Smooth muscle cell (in vitro differentiated cells): ENCODE results near the gene PPP1R2. TPM values are rescaled to one million over a fixed set of nuclear protein-coding genes. Genes with fewer than 3 reads are reported as not detected.
"Not testable (repeated sequence)": the region's sequence is repeated elsewhere in the genome, so short reads cannot be mapped to it uniquely, and the experiment has no call there.

ENCODE experiments used
- DNase-seq: peaks from one replicate; lab custom pipeline; 2025; ENCODE audit not compliant: unreplicated experiment; lab: John Stamatoyannopoulos, UW
- H2AFZ ChIP-seq: fragments of 200-600 bp; sonication (generic); 2 replicates; pipeline ENCODE4 v1.6.0; 2016; ENCODE audit warnings: antibody characterized with exemption, low read depth, mild to moderate bottlenecking
- H3F3A ChIP-seq: fragments of 200-600 bp; sonication (generic); 2 replicates; pipeline ENCODE4 v1.6.0; 2017; ENCODE audit warnings: antibody characterized with exemption, low read depth
- H3K27ac ChIP-seq: fragments of 200-600 bp; sonication (generic); 2 replicates; pipeline ENCODE4 v1.5.1; 2016; ENCODE audit warnings: low read depth, mild to moderate bottlenecking
- H3K27me3 ChIP-seq: fragments of 200-600 bp; sonication (generic); 2 replicates; pipeline ENCODE4 v1.6.1; 2016; ENCODE audit warnings: low read depth, mild to moderate bottlenecking
- H3K36me3 ChIP-seq: fragments of 200-600 bp; sonication (generic); 2 replicates; pipeline ENCODE4 v1.5.1; 2016; ENCODE audit warnings: low read depth
- H3K4me1 ChIP-seq: fragments of 200-600 bp; sonication (generic); 2 replicates; pipeline ENCODE4 v1.5.1; 2016; ENCODE audit warnings: low read depth
- H3K4me2 ChIP-seq: fragments of 200-600 bp; sonication (generic); 2 replicates; pipeline ENCODE4 v1.6.0; 2016; ENCODE audit warnings: mild to moderate bottlenecking
- H3K4me3 ChIP-seq: fragments of 200-600 bp; sonication (generic); 2 replicates; pipeline ENCODE4 v1.5.1; 2016; ENCODE audit warnings: mild to moderate bottlenecking
- H3K79me2 ChIP-seq: fragments of 200-600 bp; sonication (generic); 2 replicates; pipeline ENCODE4 v1.6.0; 2016; ENCODE audit warnings: low read depth, mild to moderate bottlenecking
- H3K9ac ChIP-seq: fragments of 200-600 bp; sonication (generic); 2 replicates; pipeline ENCODE4 v1.6.0; 2016; ENCODE audit warnings: low read depth
- H3K9me3 ChIP-seq: fragments of 200-600 bp; sonication (generic); replicated peaks from 2 replicates; pipeline ENCODE4 v1.5.1; 2016; ENCODE audit warnings: low read depth
- H4K20me1 ChIP-seq: fragments of 200-600 bp; sonication (generic); 2 replicates; pipeline ENCODE4 v1.6.0; 2016; ENCODE audit warnings: low read depth
- CTCF ChIP-seq: fragments of 200-600 bp; sonication (generic); IDR thresholded peaks from 2 replicates; pipeline ENCODE4 v1.5.1; 2017; ENCODE audit warnings: borderline replicate concordance, mild to moderate bottlenecking, antibody characterized with exemption; ENCODE audit not compliant: insufficient read depth, poor library complexity, severe bottlenecking
- WGBS: methylation state at CpG from one replicate; pipeline ENCODE4 v1.1.7; 2016; ENCODE audit warnings: low lambda C conversion rate; 5-methylcytosine and 5-hydroxymethylcytosine counted together
- polyA plus RNA-seq: library from polyadenylated mRNA; unstranded; fragments of >200 nt; fragmentation: Nextera tagmentation; extraction: Ambion mirVana; gene quantifications from 2 replicates; pipeline ENCODE4 v1.2.1, GENCODE V29; 2016
- total RNA-seq: library from RNA; depleted of rRNA; stranded (reverse); fragments of >200 nt; gene quantifications from 2 replicates; pipeline ENCODE4 v1.2.3, GENCODE V29; 2014

Gene PPP1R2
- total and polyA plus RNA-seq, 2 experiments from 2014 or later, result 33.4 to 47.5 TPM

GRCh38 chr3:195522254-195523023, 20.7 kb downstream of the PPP1R2 start:
- Histone ChIP-seq H3K27me3 (no peaks in the 10 kb centered on the region), H3K4me2 (no peak overlapping the region), H3K4me3 (no peak overlapping the region), H3K27ac (no peak overlapping the region), H3K79me2 (no peaks in the 10 kb centered on the region), H3K36me3 (no peaks in the 10 kb centered on the region), H4K20me1 (peaks cover 19% of the 10 kb centered on the region), H3F3A (peaks cover 7% of the 10 kb centered on the region), H3K4me1 (no peaks in the 10 kb centered on the region), H2AFZ (no peak overlapping the region), H3K9me3 (no peaks in the 10 kb centered on the region), H3K9ac (no peak overlapping the region)
- 80% methylated on average over 6 of the region's 6 CpGs for WGBS
- TF ChIP-seq CTCF, result peak; percentile 77
- no peak for DNase-seq

GRCh38 chr3:195517030-195517429, 26.1 kb downstream of the PPP1R2 start:
- no peak for TF ChIP-seq CTCF
- peaks cover 4% of the 10 kb centered on the region for H3K36me3 ChIP-seq
- H3K79me2 ChIP-seq, result no peaks in the 10 kb centered on the region
- H3F3A ChIP-seq, result no peaks in the 10 kb centered on the region
- H3K27ac ChIP-seq, result no peak overlapping the region
- WGBS, result 100% methylated on average over 1 of the region's 1 CpG
- H3K4me2 ChIP-seq, result no peak overlapping the region
- DNase-seq, result no peak
- no peak overlapping the region for H3K9ac ChIP-seq
- H3K4me1 ChIP-seq, result no peaks in the 10 kb centered on the region
- no peaks in the 10 kb centered on the region for H3K27me3 ChIP-seq
- no peaks in the 10 kb centered on the region for H3K9me3 ChIP-seq
- no peak overlapping the region for H2AFZ ChIP-seq
- H3K4me3 ChIP-seq, result no peak overlapping the region
- peaks cover 7% of the 10 kb centered on the region for H4K20me1 ChIP-seq

- H3F3A ChIP-seq, H3K36me3 ChIP-seq, H3K4me1 ChIP-seq, H2AFZ ChIP-seq, H3K9me3 ChIP-seq, H3K4me2 ChIP-seq, DNase-seq, H3K79me2 ChIP-seq, H3K9ac ChIP-seq, H3K27me3 ChIP-seq, H4K20me1 ChIP-seq, H3K27ac ChIP-seq, H3K4me3 ChIP-seq: not testable (repeated sequence)
- 100% methylated on average over 1 of the region's 1 CpG for WGBS
Observed at GRCh38 chr3:195514610-195515235, 28.4 kb downstream of the PPP1R2 start.

- Histone ChIP-seq H3K4me3 (no peak overlapping the region), H3K9ac (no peak overlapping the region), H3K27me3 (no peaks in the 10 kb centered on the region), H3K4me1 (no peaks in the 10 kb centered on the region), H3K4me2 (no peak overlapping the region), H3F3A (no peaks in the 10 kb centered on the region), H3K27ac (no peak overlapping the region), H3K36me3 (peaks cover 4% of the 10 kb centered on the region), H3K79me2 (no peaks in the 10 kb centered on the region), H4K20me1 (no peaks in the 10 kb centered on the region), H3K9me3 (no peaks in the 10 kb centered on the region), H2AFZ (no peak overlapping the region)
- no peak for DNase-seq
- WGBS, result 37% methylated on average over 7 of the region's 7 CpGs
- TF ChIP-seq CTCF, result no peak
Observed at GRCh38 chr3:195512798-195513345, 30.3 kb downstream of the PPP1R2 start.
